ENCODE measurements around the gene RIN3. TPM values are rescaled to one million over a fixed set of nuclear protein-coding genes. Genes with fewer than 3 reads are reported as not detected.

RIN3 gene
- total and polyA plus RNA-seq, 2 of the 4 experiments (the other 2 are of a cell fraction): 2.5 to 11.1 TPM

DNA sequence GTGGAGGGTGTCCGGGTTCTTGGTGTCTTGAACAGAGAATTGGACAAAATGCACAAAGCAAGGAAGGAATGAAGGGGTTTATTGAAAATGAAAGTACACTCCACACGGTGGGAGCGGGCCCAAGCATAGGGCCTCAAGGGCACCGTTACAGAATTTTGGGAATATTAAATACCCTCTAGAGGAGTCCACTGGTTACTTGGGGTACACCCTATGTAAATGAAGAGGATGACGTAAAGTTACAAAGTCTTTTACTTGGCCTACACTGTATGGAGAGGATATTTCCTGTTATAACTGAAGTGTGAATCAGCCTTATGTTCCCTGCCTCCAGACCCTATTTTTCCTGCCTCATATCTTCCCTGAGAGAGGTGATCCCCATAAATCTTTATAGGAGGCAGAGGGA, 102.6 kb downstream of the RIN3 start:
- CTCF ChIA-PET: no interaction called here
- Histone ChIP-seq H3K36me3 (ENCODE audit: control insufficient read depth, insufficient read depth, low read length) (peaks cover 9% of the 10 kb centered on the region), H3K79me1 (ENCODE audit: low read depth in 1 of 2, low read length in 2 of 2) (peaks cover 0 to 32% of the 10 kb centered on the region in 2 experiments; a peak in 3 of 4 replicates), H4K20me1 (ENCODE audit: insufficient read depth, low read length) (no peaks in the 10 kb centered on the region), H3K9me3 (ENCODE audit: control insufficient read depth, insufficient read depth, low read length) (no peaks in the 10 kb centered on the region), H3K4ac (ENCODE audit: low read depth, low read length) (no peak overlapping the region), H3K4me2 (ENCODE audit: low read depth, low read length) (no peak overlapping the region), H3K4me3 (ENCODE audit: insufficient read depth, low read depth, low read length) (no peak overlapping the region), H4K8ac (ENCODE audit: low read depth in 2 of 2, low read length in 2 of 2) (no peak overlapping the region), H3K4me1 (ENCODE audit: control insufficient read depth, insufficient read depth, low read length) (peaks cover 8% of the 10 kb centered on the region), H3K23ac (ENCODE audit: low read depth, low read length) (no peak overlapping the region), H3K14ac (replicated peaks; ENCODE audit: low read depth, low read length) (no peak overlapping the region), H3K18ac (ENCODE audit: low read depth, low read length) (no peak overlapping the region), H3K27me3 (ENCODE audit: control insufficient read depth, insufficient read depth, low read length) (no peaks in the 10 kb centered on the region), H3K56ac (ENCODE audit: extremely low read depth, insufficient read depth, low read length) (no peak overlapping the region), H3K9ac (ENCODE audit: low read depth, low read length) (no peak overlapping the region), H2AK9ac (replicated peaks; ENCODE audit: low read depth, low read length, poor library complexity) (no peak overlapping the region), H4K5ac (ENCODE audit: low read depth, low read length) (0 out of 2 replicates have a peak overlapping the region, but pooled peaks have one; percentile 12), H2BK20ac (ENCODE audit: low read depth, low read length) (no peak overlapping the region), H3K27ac (ENCODE audit: insufficient read depth, low read length) (no peak overlapping the region), H2AFZ (replicated peaks; ENCODE audit: low read length, poor library complexity) (no peak overlapping the region), H4K91ac (ENCODE audit: insufficient read depth, low read depth, low read length) (no peak overlapping the region), H2BK5ac (ENCODE audit: low read depth, low read length, poor library complexity, severe bottlenecking) (no peak overlapping the region), H2BK120ac (ENCODE audit: low read depth, low read length) (no peak overlapping the region), H2AK5ac (ENCODE audit: low read depth, low read length) (no peak overlapping the region), H2BK15ac (ENCODE audit: low read depth, low read length) (no peak overlapping the region), H3K9me1 (ENCODE audit: insufficient read depth, low read length) (peaks cover 10% of the 10 kb centered on the region; the same call in 1 of the 2 replicates)
- no CpG with 5 or more reads among the region's 5 CpGs for WGBS, 2 experiments (ENCODE audit: extremely low coverage in 2 of 2, insufficient read length in 1 of 2)
- TF ChIP-seq MAZ (IDR thresholded peaks at IDR 0.05; ENCODE audit: borderline replicate concordance, low read depth, low read length) (no peak), MAFK (IDR thresholded peaks at IDR 0.05; ENCODE audit: low read depth, low read length) (no peak), POLR2A (IDR thresholded peaks at IDR 0.05; ENCODE audit: low read depth, low read length) (no peak)
- TF ChIP-seq, protein P1, sequence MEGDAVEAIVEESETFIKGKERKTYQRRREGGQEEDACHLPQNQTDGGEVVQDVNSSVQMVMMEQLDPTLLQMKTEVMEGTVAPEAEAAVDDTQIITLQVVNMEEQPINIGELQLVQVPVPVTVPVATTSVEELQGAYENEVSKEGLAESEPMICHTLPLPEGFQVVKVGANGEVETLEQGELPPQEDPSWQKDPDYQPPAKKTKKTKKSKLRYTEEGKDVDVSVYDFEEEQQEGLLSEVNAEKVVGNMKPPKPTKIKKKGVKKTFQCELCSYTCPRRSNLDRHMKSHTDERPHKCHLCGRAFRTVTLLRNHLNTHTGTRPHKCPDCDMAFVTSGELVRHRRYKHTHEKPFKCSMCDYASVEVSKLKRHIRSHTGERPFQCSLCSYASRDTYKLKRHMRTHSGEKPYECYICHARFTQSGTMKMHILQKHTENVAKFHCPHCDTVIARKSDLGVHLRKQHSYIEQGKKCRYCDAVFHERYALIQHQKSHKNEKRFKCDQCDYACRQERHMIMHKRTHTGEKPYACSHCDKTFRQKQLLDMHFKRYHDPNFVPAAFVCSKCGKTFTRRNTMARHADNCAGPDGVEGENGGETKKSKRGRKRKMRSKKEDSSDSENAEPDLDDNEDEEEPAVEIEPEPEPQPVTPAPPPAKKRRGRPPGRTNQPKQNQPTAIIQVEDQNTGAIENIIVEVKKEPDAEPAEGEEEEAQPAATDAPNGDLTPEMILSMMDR (conservative IDR thresholded peaks at IDR 0.05; ENCODE audit: low read depth, low read length): no peak
- TF ChIP-seq, protein P2, sequence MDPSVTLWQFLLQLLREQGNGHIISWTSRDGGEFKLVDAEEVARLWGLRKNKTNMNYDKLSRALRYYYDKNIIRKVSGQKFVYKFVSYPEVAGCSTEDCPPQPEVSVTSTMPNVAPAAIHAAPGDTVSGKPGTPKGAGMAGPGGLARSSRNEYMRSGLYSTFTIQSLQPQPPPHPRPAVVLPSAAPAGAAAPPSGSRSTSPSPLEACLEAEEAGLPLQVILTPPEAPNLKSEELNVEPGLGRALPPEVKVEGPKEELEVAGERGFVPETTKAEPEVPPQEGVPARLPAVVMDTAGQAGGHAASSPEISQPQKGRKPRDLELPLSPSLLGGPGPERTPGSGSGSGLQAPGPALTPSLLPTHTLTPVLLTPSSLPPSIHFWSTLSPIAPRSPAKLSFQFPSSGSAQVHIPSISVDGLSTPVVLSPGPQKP (IDR thresholded peaks at IDR 0.05; ENCODE audit: borderline replicate concordance, low read depth, low read length): no peak
- POLR2A ChIA-PET (ENCODE audit: unreplicated experiment): no interaction called here
- in situ Hi-C loops (cut with MboI; ENCODE audit: low sequenced_read_pairs) (no loop called here), dilution Hi-C loops (cut with HindIII; ENCODE audit: low sequenced_read_pairs, unreplicated experiment) (no loop called here), intact Hi-C loops (cut with micrococcal nuclease) (no loop called here)
- BruUV-seq (replicated peaks): no TSS peak
- ATAC-seq (ENCODE audit: low read depth): no peak
- DNase-seq: no peak
